ENCODE data around the gene TMC3. TPM values are rescaled to one million over a fixed set of nuclear protein-coding genes. Genes with fewer than 3 reads are reported as not detected.

The TMC3 gene
- polyA plus RNA-seq, 2 of the 4 experiments (the other 2 are of a cell fraction): not detected

- H3K4me1 ChIP-seq: peaks cover 9% of the 10 kb centered on the region
- H3K9me3 ChIP-seq: no peaks in the 10 kb centered on the region
- H3K4me2 ChIP-seq: no peak overlapping the region
- TF ChIP-seq HOXB5 (CRISPR knock-in tag; IDR thresholded peaks at IDR 0.05): no peak
- TF ChIP-seq RAD21 (conservative IDR thresholded peaks at IDR 0.05 in 1 of 2, IDR thresholded peaks at IDR 0.05 in 1 of 2): no peak
- TF ChIP-seq HDAC2 (IDR thresholded peaks at IDR 0.05): no peak
- TF ChIP-seq, protein P1, sequence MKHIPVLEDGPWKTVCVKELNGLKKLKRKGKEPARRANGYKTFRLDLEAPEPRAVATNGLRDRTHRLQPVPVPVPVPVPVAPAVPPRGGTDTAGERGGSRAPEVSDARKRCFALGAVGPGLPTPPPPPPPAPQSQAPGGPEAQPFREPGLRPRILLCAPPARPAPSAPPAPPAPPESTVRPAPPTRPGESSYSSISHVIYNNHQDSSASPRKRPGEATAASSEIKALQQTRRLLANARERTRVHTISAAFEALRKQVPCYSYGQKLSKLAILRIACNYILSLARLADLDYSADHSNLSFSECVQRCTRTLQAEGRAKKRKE (CRISPR knock-in tag; IDR thresholded peaks at IDR 0.05; ENCODE audit: low read depth): no peak
- TF ChIP-seq CHD2 (IDR thresholded peaks at IDR 0.05; ENCODE audit: low read length, partially characterized antibody): no peak
- TF ChIP-seq TFCP2L1 (CRISPR knock-in tag; IDR thresholded peaks at IDR 0.05): no peak
- no peak for TF ChIP-seq KDM5A (IDR thresholded peaks at IDR 0.05)
- TF ChIP-seq CBX2 (IDR thresholded peaks at IDR 0.05; ENCODE audit: borderline replicate concordance, low read depth): no peak
- TF ChIP-seq HOXB13 (CRISPR knock-in tag; IDR thresholded peaks at IDR 0.05; ENCODE audit: low read depth): no peak
- TF ChIP-seq REST (IDR thresholded peaks at IDR 0.05): no peak
- no peak for TF ChIP-seq ZNF302 (CRISPR knock-in tag; IDR thresholded peaks at IDR 0.05)
- TF ChIP-seq MAZ (IDR thresholded peaks at IDR 0.05; ENCODE audit: borderline replicate concordance, low read depth, low read length): no peak
- TF ChIP-seq NPAS2 (CRISPR knock-in tag; IDR thresholded peaks at IDR 0.05; ENCODE audit: borderline replicate concordance): no peak
- no peak for TF ChIP-seq BHLHE40 (IDR thresholded peaks at IDR 0.05; ENCODE audit: low read depth, low read length)
- no peak for ATAC-seq
- no peak overlapping the region for H3K27ac ChIP-seq
- DNase-seq (ENCODE audit: low read depth in 1 of 2, low spot score in 1 of 2): no peak
- no peak for FAIRE-seq
- WGBS (ENCODE audit: missing lambda C conversion rate): 25% methylated on average over 12 of the region's 12 CpGs
- CTCF ChIA-PET: interaction anchor here (1.1 to 5.4 kb wide), 7 partner anchors 9 to 181 kb away, joined by 3 to 30 read pairs (median 4); no protein-coding TSS in a partner anchor
- POLR2A ChIA-PET: no interaction called here
- no peak overlapping the region for H3K4me3 ChIP-seq
Measured at GRCh38 chr15:81292523-81293001, 81.5 kb downstream of the TMC3 start.

DNA sequence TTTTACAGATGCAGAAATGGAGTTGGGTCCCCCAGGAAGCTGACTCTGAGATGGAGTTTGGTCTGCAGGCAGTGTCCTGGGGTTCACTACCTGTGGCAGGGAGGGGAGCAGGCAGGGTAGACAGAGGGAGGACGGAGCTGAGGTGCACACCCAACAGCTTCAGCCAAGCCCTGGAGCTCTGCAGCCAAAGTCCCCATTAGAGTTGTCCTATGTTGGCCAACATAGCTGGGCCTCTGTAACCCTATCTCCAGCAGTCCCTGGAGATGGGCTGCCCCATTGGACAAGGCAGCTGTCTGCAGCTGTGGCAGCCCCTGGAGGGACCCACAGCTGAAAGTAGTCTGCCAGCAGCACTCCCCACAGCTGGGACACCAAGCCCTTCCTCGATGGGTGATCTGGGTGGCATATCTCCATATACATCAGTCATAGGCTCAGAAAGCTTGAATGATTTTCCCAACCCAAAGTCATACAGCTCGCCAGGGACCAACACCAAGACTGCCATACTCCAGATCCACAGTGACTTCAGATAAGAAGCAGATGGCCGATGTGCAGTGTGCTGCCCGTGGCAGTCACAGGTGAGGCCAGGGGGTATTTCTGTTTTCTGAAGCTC is 82.0 kb downstream of the TMC3 start:
- ATAC-seq: no peak
- FAIRE-seq: no peak
- H3K4me1 ChIP-seq: peaks cover 4% of the 10 kb centered on the region
- H3K4me2 ChIP-seq: no peak overlapping the region
- ChIA-PET CTCF (interaction anchor here (1.0 to 5.4 kb wide), 8 partner anchors 9 to 182 kb away, joined by 3 to 30 read pairs (median 5); no protein-coding TSS in a partner anchor), POLR2A (no interaction called here)
- no peak for DNase-seq (ENCODE audit: low read depth in 1 of 2, low spot score in 1 of 2)
- WGBS (ENCODE audit: missing lambda C conversion rate): 9% methylated on average over 5 of the region's 5 CpGs
- H3K27ac ChIP-seq: no peak overlapping the region
- H3K9me3 ChIP-seq: no peaks in the 10 kb centered on the region
- no peak overlapping the region for H3K4me3 ChIP-seq
- TF ChIP-seq TP53 (CRISPR knock-in tag; IDR thresholded peaks at IDR 0.05) (no peak), EP300 (IDR thresholded peaks at IDR 0.05) (no peak), BCL3 (IDR thresholded peaks at IDR 0.05) (no peak), CBX8 (IDR thresholded peaks at IDR 0.05) (no peak), HOXB5 (CRISPR knock-in tag; IDR thresholded peaks at IDR 0.05) (no peak), HMGXB4 (CRISPR knock-in tag; IDR thresholded peaks at IDR 0.05; ENCODE audit: borderline replicate concordance) (no peak), EHMT2 (IDR thresholded peaks at IDR 0.05; ENCODE audit: low read depth) (no peak), NPAS2 (CRISPR knock-in tag; IDR thresholded peaks at IDR 0.05; ENCODE audit: borderline replicate concordance) (no peak), RAD21 (conservative IDR thresholded peaks at IDR 0.05 in 1 of 2, IDR thresholded peaks at IDR 0.05 in 1 of 2) (no peak), TFCP2L1 (CRISPR knock-in tag; IDR thresholded peaks at IDR 0.05) (no peak), KDM1A (IDR thresholded peaks at IDR 0.05; ENCODE audit: low read depth) (no peak), MAX (IDR thresholded peaks at IDR 0.05) (no peak)
- TF ChIP-seq, protein P2, sequence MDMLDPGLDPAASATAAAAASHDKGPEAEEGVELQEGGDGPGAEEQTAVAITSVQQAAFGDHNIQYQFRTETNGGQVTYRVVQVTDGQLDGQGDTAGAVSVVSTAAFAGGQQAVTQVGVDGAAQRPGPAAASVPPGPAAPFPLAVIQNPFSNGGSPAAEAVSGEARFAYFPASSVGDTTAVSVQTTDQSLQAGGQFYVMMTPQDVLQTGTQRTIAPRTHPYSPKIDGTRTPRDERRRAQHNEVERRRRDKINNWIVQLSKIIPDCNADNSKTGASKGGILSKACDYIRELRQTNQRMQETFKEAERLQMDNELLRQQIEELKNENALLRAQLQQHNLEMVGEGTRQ (IDR thresholded peaks at IDR 0.05): no peak
- TF ChIP-seq, protein P1 (CRISPR knock-in tag; IDR thresholded peaks at IDR 0.05; ENCODE audit: low read depth): no peak
- TF ChIP-seq, protein P3, sequence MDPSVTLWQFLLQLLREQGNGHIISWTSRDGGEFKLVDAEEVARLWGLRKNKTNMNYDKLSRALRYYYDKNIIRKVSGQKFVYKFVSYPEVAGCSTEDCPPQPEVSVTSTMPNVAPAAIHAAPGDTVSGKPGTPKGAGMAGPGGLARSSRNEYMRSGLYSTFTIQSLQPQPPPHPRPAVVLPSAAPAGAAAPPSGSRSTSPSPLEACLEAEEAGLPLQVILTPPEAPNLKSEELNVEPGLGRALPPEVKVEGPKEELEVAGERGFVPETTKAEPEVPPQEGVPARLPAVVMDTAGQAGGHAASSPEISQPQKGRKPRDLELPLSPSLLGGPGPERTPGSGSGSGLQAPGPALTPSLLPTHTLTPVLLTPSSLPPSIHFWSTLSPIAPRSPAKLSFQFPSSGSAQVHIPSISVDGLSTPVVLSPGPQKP (IDR thresholded peaks at IDR 0.05; ENCODE audit: low read depth, low read length): no peak
